Neural cell (in vitro differentiated cells): ENCODE measurements around the gene FREM3.

ENCODE experiments used
- EP300 ChIP-seq: fragments of 450-650 bp; conservative IDR thresholded peaks from 2 replicates; pipeline ENCODE4 v1.6.1; 2014; ENCODE audit warnings: antibody characterized with exemption, mild to moderate bottlenecking, moderate library complexity; ENCODE audit not compliant: poor library complexity, severe bottlenecking
- EZH2 ChIP-seq: fragments of 200-600, 300-800 bp; shearing (Covaris generic), sonication (generic); IDR thresholded peaks from 2 replicates; pipeline ENCODE4 v1.6.1; 2014; ENCODE audit warnings: antibody characterized with exemption, low read length, borderline replicate concordance, mild to moderate bottlenecking; ENCODE audit not compliant: insufficient read depth, poor library complexity, severe bottlenecking
- MXI1 ChIP-seq: fragments of 450-650 bp; conservative IDR thresholded peaks from 2 replicates; pipeline ENCODE4 v1.6.1; 2014; ENCODE audit warnings: antibody characterized with exemption, mild to moderate bottlenecking; ENCODE audit not compliant: poor library complexity, severe bottlenecking
- POLR2AphosphoS5 ChIP-seq: IDR thresholded peaks from 2 replicates; pipeline ENCODE4 v1.6.1; 2012
- RAD21 ChIP-seq: fragments of 450-650 bp; conservative IDR thresholded peaks from 2 replicates; pipeline ENCODE4 v1.6.1; 2014; ENCODE audit warnings: antibody characterized with exemption, mild to moderate bottlenecking, moderate library complexity
- SMC3 ChIP-seq: fragments of 450-650 bp; conservative IDR thresholded peaks from 2 replicates; pipeline ENCODE4 v1.6.1; 2014; ENCODE audit warnings: antibody characterized with exemption, mild to moderate bottlenecking, moderate library complexity; ENCODE audit not compliant: poor library complexity
- TAF1 ChIP-seq: IDR thresholded peaks from 2 replicates; pipeline ENCODE4 v1.6.1; 2012; ENCODE audit warnings: low read depth
- TF ChIP-seq, protein P1 (sequence below): fragments of 450-650 bp; IDR thresholded peaks from 2 replicates; pipeline ENCODE4 v1.5.1; 2014; ENCODE audit warnings: antibody characterized with exemption, mild to moderate bottlenecking, moderate library complexity; ENCODE audit not compliant: poor library complexity, severe bottlenecking
- TF ChIP-seq, protein P2 (sequence below): IDR thresholded peaks from 2 replicates; pipeline ENCODE4 v1.6.1; 2012; ENCODE audit warnings: borderline replicate concordance

GRCh38 chr4:143531380-143531779, 169.1 kb downstream of the FREM3 start:
- TF ChIP-seq POLR2AphosphoS5: no peak
- TF ChIP-seq, protein P1, sequence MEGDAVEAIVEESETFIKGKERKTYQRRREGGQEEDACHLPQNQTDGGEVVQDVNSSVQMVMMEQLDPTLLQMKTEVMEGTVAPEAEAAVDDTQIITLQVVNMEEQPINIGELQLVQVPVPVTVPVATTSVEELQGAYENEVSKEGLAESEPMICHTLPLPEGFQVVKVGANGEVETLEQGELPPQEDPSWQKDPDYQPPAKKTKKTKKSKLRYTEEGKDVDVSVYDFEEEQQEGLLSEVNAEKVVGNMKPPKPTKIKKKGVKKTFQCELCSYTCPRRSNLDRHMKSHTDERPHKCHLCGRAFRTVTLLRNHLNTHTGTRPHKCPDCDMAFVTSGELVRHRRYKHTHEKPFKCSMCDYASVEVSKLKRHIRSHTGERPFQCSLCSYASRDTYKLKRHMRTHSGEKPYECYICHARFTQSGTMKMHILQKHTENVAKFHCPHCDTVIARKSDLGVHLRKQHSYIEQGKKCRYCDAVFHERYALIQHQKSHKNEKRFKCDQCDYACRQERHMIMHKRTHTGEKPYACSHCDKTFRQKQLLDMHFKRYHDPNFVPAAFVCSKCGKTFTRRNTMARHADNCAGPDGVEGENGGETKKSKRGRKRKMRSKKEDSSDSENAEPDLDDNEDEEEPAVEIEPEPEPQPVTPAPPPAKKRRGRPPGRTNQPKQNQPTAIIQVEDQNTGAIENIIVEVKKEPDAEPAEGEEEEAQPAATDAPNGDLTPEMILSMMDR: peak; percentile 69
- no peak for TF ChIP-seq EP300
- TF ChIP-seq, protein P2, sequence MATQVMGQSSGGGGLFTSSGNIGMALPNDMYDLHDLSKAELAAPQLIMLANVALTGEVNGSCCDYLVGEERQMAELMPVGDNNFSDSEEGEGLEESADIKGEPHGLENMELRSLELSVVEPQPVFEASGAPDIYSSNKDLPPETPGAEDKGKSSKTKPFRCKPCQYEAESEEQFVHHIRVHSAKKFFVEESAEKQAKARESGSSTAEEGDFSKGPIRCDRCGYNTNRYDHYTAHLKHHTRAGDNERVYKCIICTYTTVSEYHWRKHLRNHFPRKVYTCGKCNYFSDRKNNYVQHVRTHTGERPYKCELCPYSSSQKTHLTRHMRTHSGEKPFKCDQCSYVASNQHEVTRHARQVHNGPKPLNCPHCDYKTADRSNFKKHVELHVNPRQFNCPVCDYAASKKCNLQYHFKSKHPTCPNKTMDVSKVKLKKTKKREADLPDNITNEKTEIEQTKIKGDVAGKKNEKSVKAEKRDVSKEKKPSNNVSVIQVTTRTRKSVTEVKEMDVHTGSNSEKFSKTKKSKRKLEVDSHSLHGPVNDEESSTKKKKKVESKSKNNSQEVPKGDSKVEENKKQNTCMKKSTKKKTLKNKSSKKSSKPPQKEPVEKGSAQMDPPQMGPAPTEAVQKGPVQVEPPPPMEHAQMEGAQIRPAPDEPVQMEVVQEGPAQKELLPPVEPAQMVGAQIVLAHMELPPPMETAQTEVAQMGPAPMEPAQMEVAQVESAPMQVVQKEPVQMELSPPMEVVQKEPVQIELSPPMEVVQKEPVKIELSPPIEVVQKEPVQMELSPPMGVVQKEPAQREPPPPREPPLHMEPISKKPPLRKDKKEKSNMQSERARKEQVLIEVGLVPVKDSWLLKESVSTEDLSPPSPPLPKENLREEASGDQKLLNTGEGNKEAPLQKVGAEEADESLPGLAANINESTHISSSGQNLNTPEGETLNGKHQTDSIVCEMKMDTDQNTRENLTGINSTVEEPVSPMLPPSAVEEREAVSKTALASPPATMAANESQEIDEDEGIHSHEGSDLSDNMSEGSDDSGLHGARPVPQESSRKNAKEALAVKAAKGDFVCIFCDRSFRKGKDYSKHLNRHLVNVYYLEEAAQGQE: no peak
- no peak for TF ChIP-seq MXI1
- no peak for TF ChIP-seq EZH2
- TF ChIP-seq TAF1: no peak
- peak; percentile 66 for TF ChIP-seq SMC3
- TF ChIP-seq RAD21: peak; percentile 70
